NCI-H2029 treated with DMSO at 0.1 percent for 48 hours (cell line): ENCODE data around the gene SNAI3.

ENCODE experiments used
- DNase-seq: peaks from one replicate; lab custom pipeline; 2025; lab: John Stamatoyannopoulos, UW

SNAI3 gene

DNA sequence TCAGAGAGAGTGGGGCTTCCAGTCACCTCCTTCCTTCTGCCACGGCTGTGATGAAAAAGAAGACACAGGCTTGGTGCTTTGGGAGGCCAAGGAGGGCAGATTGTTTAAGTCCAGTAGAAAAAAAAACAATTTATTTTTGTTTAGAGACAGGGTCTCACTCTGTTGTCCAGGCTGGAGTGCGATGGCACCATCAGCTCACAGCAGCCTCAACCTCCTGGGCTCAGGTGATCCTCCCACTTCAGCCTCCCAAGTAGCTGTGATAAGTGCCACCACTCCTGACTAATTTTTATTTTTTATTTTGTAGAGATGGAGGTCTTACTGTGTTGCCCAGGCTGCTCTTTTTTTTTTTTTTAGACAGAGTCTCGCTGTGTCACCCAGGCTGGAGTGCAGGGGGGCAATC is 20.7 kb downstream of the SNAI3 start:
- no peak for DNase-seq

DNA sequence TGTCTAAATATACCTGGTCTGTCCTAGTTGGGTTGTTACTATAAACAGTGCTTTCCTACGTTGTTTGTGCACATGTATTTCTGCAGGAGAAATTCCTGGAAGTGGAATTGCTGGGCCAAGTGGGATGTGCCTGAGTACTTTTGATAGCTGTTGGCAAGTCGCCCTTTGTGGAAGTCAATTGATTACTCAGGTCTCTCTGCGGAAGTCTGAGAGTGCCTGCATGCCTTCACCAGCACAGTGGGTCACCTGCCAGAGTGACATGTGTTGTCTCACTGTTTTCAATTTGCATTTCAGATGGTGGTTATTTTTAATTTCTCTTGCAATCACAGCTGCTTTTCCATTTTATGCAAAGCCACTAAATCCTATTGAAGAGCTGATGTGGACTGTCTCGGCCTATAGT is 21.2 kb downstream of the SNAI3 start:
- DNase-seq, result no peak

DNA sequence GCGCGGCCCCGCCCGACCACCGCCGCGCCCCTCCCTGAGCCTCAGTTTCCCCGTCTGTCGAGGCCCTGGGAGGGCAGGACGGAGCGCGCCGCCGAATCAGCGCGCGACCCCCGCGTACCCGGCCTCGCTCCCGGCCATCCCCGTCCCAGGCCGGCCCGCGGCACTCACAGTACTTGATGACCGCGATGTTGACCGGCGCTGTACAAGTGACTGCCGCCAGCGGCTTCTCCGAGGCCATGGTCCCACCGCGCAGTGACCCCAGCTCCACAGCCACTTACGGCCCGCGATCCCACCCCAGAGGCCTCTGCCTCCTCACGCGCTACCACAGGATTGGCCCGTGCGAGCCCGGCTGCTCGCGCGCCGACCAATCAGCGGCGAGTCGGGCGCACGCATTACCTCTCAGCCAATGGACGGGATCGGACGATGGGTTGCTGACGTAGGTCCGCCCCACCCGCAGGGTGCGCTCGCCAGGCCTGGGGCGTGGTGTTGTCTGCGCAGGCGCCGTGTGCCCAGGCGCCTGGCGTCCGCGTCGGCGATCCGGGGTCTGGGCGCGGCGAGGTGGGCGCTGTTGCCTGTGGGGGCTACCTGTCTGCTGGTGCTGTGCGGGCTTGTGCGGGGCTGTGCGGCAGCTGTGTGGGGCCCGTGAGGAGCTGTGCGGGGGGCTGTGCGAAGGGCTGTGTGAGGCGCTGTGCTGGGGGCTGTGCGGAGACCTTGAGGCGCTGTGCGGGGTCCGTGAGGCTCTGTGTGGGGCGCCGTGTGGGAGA is 23.3 kb downstream of the SNAI3 start, which contains the start of gene MVD:
Gene MVD, minus strand, starts transcription at position 249 of the 764 bp plus-strand sequence. Its CDS starts 11 bp downstream, at position 238.
- peak; percentile 29 for DNase-seq

DNA sequence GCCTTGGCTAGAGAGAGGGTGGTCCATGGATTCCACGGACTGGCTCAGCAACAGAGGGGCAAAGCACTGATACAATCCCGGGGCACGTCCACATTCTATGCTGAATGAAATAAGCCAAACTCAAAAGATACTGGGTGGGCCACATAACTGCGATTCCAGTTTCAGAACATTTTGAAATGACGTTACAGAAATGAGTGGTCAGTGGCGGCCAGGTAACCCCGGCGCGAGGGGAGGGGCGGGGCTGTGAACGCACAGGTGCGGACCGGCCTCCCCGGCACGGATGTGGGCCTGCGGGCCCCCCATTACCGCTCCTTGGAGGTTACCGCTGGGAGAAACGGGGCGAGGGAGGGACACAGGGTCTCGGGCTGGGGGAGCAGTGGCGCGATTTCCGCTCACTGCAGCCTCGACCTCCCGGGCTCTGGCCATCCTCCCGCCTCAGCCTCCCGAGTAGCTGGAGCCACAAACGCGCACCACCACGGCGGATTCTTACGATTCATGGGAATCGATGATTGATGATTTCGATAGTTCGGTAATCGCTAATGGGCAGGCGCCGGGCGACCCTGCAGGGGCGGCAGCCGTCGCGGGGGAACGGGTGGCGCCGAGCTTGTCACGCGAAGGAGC is 24.0 kb downstream of the SNAI3 start:
- DNase-seq, result no peak

DNA sequence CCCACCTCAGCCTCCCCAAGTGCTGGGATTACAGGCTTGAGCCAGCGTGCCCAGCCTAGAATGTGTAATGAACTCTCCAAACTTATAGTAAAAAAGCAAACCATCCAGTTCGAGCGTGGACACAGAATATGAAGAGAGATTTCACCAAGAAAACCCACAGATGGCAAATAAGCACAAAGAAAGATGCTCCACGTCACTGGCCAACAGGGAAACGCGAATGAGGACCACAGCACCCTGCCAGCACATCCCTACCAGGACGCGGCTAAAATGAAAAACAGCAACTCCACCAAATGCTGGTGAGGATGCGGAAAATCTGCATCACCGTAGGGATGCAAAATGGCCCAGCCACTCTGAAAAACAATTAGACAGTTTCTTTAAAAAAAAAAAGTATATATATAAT is 24.8 kb downstream of the SNAI3 start:
- no peak for DNase-seq

DNA sequence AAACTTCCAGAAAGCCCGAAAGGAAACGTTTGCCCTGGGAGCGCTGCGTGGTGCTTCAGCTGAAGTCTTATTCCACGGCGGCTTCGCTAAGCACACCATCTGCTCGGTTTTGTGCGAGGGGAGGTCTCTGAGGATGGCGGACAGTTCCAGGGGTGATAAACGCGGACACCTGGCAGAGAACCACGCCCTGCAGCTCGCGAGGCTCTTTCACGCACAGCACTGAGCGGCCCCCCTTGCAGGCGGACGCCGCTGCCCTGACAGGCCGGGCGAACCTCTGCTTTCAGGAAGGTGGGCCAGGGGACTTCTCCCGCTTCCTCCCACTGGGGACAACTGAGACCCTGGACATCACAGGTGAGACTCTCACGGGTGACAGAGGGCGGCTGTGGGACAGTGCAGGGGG is 27.1 kb downstream of the SNAI3 start:
- no peak for DNase-seq

DNA sequence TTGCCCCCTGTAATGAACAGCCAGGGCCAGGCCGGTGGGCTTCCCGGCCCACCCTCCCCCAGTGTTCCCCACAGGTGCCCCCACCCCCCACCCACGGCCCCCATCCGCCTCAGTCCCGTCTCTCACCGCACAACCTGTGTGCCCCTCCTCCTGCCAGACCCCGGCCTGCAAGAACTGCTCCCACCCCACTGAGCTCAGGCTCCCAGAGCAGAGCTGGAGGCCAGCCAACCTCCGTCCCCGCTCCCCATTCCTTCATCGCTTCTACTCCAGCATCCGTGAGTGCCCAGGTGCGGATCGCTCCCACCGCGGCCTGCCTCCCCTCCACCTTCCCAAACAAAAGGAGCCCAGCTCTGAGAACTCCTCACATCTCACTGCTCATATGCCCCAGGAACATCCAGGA is 27.6 kb downstream of the SNAI3 start:
- DNase-seq, result no peak

DNA sequence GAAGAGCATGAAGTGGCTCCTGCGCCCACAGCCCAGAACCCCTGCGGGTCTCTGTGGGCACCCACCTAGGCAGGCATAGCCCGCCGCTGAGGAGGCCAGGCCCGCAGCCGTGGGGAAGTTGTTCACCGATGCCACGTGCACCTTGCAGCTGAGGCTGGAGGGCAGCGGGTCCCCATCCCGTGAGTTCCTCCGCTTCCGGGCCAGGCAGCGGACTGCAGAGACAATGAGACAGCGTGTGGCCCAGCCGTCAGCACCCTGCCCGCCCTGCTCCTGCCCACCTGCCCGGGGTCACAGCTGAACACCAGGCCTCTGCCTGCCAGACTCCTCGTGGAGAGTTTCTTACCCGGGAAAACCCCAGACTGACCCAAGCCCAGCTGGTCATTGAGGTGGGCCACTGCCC is 28.9 kb downstream of the SNAI3 start:
- no peak for DNase-seq

DNA sequence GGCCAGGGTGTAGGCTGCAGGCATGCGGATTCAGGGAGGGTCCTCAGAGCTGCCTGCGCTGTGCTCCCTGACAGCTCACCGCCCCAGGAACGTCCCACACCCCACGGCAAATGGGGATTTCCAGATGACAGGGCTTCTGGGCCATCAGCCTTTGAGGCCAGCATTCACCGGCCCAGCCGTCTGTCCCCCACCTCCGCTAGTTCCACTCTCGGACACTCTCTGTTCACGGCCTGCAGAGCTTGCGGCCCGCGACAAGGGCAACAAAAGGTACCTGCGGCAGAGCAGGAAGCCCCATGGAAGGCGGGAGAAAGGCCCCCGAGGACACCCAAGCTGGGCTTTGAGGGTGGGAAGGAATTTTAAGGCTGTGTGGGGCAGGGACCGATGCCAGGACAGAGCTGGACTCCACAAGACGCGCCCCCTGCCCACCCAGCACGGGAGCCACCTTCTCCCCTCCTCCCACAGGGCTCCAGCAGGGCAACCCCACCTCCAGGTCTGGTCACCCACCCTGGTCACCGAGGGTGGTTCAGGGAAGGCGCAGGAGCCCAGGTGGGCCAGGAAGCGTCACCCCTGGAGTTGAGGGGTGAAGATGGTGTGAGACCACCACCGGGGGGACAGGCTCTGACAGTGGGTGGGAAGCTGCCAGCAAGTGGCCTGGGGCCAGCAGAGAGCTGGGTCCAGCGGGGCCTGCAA is 29.9 kb downstream of the SNAI3 start:
- DNase-seq, result no peak

DNA sequence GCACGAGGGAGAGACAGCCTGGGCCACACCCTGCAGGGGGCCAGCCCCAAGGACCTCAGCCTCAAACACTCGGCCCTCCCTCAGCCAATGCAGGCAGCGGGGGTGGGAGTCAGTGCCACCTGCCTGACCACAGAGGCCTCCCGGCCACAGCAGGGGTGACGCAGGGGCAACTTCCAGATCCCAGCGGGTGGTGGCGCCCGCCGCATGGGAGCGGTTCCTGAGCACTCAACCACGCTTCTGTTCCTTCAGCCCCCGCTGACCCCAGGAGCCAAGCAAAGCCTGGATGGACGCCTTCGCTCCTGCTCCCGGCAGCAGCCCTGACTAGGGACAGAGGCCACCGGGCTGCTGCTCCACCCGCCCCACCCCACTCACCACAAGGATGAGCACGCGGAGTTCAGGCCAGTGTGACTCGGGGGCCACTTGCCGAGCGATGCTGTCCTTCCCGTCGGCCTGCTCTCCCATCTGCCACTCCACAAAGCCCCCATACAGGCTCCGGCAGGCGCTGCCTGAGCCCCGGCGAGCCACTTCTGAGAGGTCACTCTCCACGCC is 30.5 kb downstream of the SNAI3 start:
- DNase-seq, result no peak

DNA sequence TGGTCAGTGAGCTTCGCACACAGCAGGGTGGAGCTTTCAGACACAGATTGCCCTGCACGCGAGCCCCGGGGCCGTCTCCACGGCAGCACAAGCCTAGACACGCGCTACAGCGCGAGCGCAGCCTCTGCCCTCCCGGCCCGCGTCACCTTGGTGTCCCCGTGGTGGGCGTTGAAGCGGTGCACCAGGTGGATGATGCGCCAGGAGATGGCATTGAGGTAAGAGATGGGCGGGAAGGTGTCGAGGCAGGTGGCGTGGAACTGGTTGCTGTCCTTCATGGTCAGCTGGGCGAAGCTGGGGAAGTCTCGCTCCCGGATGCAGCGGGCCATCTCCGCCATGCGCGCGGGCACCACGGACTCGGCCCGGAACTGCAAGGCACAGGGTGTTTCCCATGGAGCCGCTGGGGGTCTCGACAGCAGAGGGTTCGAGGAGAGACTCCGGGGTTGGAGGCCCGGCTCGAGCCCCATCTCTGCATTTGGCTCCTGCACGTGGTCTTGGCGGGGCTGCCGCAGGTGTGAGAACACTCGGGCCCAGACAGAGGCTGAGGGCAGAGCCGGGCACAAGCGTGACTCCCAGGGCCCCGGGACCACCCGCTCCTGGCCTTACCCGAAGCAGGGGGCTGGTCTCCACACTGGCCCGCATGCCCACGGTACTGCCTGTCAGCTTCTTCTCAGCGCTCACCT is 31.1 kb downstream of the SNAI3 start:
- no peak for DNase-seq

DNA sequence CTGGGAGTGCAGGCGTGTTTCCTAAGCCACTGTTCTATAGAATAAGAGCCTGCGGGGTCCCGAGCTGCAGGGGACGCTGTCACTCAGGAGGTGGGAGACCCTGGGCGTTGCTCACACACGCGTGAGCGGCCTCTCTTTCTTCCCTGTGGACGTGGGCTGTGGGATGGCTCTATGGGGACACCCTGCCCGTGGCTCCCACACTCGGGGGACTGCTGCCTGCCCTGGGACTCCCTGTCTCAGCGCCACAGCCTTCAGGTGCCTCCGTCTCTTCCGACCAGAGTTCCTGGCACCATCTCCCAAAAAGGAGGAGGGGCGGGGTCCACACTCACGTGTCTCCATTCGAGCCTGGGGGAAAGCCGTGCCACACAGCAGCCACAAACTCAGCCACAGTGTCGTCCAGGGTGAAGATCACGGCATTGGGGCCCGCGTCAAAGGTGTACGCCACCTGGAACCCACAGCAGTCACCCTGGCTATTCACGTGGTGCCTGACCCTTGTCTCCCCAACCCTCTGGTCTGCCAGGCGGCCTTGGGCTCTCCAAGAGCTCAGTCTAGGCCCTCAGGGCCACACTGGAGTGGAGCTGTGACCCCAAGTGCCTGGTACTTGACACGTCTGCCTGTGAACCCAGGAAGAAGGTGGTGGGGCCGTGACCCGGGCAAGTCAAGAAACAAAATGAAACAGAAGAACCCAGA is 31.8 kb downstream of the SNAI3 start:
- no peak for DNase-seq

DNA sequence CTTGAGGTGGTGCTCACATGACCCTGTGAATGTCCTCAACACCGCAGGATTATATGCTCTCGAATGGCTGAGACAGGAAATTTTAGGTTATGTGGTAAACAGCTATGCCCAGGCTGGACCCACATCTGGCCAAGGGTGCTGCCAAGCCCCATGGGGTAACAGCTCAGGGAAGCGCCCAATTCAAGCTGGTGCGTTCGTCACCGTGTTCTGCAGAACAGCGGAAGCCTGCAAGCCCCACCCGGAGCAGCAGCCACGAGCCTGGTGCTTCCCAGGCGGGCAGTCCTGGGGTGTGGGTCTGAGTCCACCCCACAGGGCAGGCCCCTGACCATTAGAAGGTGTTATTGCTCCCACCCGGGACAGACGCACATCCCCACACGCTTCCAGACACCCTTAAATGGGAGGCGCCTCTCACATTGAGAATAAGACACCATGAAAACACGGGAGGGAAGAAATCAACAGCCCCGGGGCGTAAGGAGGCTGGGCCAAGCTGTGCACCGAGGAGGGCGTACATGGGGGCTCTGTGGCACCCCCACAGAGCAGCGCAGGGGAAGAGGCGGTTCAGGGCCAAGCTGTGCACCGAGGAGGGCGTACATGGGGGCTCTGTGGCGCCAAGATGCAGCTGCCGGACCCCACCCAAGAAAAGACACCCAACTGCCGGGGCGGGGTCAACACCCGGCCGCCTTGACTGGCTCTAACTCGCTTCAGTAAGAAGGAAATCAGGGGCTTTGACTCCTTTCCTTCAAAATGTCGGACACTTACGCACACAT is 32.5 kb downstream of the SNAI3 start:
- DNase-seq, result no peak

DNA sequence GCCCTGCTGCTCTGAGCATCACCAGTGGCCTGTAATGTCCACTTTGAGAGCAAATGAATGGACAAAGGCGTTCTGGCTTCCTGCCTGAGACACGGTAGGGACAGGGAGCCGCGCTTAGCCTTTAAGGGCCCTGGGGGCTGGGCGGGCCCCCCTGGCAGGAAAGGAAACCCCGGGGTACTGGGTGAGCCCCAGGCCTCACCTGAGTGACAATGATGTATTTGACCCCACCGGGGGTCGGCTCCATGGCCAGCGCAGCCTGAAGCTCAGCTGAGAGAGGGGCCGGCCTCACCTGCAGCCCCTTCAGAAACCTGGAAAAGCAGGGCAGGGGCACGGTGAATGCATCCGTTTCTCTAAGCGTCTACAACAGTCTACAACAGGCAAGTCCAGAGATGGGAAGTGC is 33.2 kb downstream of the SNAI3 start:
- no peak for DNase-seq

DNA sequence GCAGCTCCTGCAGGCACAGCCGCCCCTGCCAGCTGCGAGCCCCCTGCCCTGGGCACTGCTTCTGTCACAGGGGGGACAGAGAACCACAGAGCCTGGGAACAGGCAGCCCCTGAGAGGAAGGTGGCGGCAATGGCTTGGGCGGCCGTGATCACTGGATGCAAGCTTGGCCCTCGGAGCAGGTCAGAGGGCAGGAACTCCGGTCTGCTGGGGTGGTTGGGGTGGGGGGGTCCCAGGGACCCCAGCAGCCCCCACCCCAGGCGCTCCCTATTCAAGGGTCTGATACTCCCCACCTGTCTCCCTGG is 33.6 kb downstream of the SNAI3 start:
- no peak for DNase-seq

DNA sequence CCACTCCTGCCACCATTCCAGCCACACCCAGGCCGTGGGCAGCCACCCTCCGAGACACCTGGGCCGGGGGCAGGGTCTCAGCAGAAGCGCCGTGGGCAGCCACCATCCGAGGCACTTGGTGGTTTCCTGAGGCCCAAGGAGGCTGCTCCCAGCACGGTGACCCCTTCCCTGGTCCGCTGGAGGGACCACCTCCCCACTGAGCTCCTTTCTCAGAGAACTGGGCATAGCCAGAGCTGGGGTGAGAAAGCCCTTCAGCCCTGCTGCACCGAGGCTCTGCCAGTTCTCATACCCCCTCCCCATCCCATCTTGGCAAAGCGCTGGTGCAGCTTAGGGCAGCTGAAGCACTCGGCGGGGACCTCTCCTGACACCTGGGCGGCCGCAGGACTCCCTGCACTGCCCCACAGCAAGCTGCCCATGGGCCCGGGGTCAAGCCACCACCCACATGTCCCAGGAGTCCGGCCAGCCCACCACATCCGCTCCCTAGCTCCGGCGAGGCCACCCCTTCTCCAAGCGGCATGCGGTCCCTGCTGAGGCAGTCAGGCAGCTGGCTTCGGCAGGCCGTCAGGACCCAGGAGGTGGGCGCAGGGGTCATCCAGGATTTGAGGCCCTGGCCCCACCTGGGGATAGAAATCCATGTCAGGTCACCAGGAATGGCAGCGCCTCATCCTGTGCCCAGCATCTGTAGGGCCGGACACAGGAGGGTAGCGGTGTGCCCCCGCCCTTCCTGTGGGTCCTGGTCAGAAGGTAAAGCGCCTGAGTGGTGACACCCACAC is 34.1 kb downstream of the SNAI3 start:
- DNase-seq, result no peak

DNA sequence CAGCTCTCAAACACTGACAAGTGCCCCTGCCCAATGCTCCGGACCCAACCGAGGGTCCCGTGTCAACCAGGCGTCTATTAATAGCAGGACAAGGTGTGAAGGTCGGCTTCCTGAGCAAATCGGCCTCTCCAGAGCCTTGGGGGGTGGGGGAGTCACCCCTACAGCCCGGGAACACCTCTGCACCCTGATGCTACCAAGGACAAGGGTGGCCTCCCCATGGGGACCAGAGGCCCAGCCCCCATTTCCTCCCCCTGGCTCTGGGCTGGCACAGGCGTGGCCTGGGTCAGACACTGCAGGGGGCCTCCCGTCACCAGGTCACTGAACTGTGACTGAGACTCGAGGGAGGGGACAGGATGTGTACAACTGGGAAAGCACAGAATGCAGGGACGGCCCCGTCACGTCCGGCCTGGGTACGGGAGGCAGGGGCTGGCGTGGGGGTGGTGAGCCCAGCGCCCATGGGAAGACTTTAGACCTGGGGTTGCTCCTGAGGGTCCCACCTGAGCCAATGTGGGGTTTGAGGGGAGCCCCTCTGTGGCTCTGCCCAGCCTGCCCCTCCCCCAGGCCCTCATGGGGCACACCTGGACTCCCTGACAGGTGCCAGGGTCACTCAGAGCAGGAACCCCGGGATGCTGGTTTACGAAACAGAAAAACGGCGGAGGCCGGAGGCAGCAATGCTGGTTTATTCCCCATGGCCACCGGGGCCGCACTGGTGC is 34.9 kb downstream of the SNAI3 start:
- no peak for DNase-seq

DNA sequence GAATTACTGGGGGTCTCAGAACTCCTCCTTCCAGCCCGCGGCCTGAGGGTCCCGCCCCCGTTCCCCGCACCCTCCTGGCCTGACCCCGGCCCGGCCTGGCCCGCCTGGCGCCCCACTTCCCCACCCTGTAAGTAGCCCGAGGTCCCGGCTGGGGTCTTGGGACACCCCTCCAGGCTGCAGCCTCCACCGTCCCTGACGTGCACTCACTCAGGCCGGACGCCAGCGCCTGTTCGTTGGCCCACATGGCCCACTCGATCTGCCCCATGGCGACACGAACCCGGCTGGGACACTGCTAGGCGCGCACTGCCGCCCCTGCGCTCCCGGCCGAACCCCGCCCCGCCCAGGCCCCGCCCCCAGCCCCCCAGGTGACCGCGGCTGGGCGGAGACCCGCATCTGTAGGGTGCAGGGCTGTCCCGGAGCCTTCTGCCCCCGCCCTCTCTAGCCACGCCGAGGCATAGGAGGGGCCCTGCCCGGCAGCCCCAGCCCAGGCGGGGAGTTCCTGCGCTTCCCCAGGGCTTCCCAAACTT is 35.5 kb downstream of the SNAI3 start, which contains the start of gene CYBA:
Gene CYBA, minus strand, starts transcription at position 305 of the 527 bp plus-strand sequence. Its CDS starts 40 bp downstream, at position 265.
- DNase-seq, result no peak
